Fibroblast of mammary gland (primary cell): ENCODE data around the gene HNRNPC.
"Not testable (repeated sequence)": the region's sequence is repeated elsewhere in the genome, so short reads cannot be mapped to it uniquely, and the experiment has no call there.

Experiments used
- DNase-seq: peaks from one replicate; pipeline ENCODE4 v3.0.0-alpha.2; 2010; ENCODE audit warnings: low read depth
- H3K4me3 ChIP-seq: 2 replicates; pipeline ENCODE4 v1.5.1; 2011; ENCODE audit warnings: low read depth, mild to moderate bottlenecking, low read length, moderate library complexity; ENCODE audit not compliant: control insufficient read depth
- CTCF ChIP-seq: conservative IDR thresholded peaks from 2 replicates; pipeline ENCODE4 v1.5.1; 2011; ENCODE audit warnings: low read depth, low read length, inconsistent platforms; ENCODE audit not compliant: control insufficient read depth, insufficient read depth

Gene HNRNPC

GRCh38 chr14:21261824-21262223 is 7.4 kb downstream of the HNRNPC start:
- TF ChIP-seq CTCF = no peak
- H3K4me3 ChIP-seq = no peak overlapping the region
- DNase-seq = no peak

DNA sequence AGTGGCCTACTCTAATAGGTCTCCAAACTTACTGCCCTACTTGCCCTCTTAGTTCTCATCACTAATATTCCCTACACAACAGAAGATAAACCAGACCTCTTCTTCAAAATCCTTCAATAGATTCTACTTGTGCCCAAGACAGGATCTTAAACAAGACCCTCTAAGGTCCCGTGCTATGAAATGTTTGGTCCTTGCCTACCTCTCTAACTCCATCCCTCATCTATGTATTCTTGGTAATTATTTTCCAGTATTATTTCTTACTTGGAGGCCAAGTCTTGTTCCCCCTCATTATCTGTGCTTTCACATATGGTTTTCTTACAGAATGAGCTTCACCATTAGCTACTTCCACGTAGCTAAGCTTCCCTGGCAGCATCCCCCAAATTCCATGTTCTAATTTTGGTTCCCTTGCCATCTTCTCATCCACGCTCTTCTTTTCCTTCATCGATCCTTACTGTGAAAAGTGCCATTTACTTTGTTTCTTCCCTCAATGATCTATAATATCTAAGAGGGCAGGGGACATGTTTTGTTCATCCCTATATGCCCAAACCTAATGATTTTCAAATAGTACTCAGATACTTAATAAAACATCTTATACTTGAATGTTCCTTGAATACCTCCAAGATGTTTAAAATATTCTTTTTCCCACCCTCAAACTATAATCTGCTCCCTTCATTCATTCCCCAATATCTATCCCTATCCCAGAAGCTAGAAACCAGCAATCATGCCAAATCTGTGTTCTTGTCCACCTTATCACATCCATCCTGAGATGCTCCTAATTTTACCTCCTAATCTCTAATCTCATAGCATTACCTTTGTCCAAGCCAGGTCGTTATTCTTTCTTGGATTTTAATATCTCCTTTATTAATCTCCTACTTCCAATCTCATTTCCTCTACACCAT is 10.1 kb downstream of the HNRNPC start:
- TF ChIP-seq CTCF = no peak
- no peak overlapping the region for H3K4me3 ChIP-seq
- DNase-seq = no peak

- TF ChIP-seq CTCF = no peak
- no peak overlapping the region for H3K4me3 ChIP-seq
- DNase-seq = no peak
Measured at GRCh38 chr14:21258005-21258888, 11.0 kb downstream of the HNRNPC start.

- peak; percentile 52 for DNase-seq
- TF ChIP-seq CTCF = no peak
- no peak overlapping the region for H3K4me3 ChIP-seq
Measured at GRCh38 chr14:21257394-21257909, 11.8 kb downstream of the HNRNPC start.

- no peak for TF ChIP-seq CTCF
- no peak overlapping the region for H3K4me3 ChIP-seq
- no peak for DNase-seq
Measured at GRCh38 chr14:21256539-21257393, 12.5 kb downstream of the HNRNPC start.

- DNase-seq, H3K4me3 ChIP-seq: not testable (repeated sequence)
Measured at GRCh38 chr14:21256102-21256447, 13.2 kb downstream of the HNRNPC start.
